ENCODE measurements around the gene MRPL9.
"Not testable (repeated sequence)": the region's sequence is repeated elsewhere in the genome, so short reads cannot be mapped to it uniquely, and the experiment has no call there.

DNA sequence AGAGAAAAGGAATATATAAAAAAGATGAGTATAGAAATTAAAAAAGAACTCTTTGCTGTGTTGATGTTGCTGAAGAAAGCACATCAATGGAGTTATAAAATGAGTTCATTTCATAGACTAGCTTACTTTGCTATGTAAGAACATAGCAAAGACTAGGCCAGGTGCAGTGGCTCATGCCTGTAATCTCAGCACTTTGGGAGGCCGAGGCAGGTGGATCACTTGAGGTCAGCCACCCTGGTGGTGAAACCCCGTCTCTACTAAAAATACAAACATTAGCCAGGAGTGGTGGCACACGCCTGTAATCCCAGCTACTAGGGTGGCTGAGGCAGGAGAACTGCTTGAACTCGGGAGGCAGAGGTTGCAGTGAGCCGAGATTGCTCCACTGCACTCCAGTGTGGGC is 18.7 kb upstream of the MRPL9 start:
- TF ChIP-seq, protein P1, sequence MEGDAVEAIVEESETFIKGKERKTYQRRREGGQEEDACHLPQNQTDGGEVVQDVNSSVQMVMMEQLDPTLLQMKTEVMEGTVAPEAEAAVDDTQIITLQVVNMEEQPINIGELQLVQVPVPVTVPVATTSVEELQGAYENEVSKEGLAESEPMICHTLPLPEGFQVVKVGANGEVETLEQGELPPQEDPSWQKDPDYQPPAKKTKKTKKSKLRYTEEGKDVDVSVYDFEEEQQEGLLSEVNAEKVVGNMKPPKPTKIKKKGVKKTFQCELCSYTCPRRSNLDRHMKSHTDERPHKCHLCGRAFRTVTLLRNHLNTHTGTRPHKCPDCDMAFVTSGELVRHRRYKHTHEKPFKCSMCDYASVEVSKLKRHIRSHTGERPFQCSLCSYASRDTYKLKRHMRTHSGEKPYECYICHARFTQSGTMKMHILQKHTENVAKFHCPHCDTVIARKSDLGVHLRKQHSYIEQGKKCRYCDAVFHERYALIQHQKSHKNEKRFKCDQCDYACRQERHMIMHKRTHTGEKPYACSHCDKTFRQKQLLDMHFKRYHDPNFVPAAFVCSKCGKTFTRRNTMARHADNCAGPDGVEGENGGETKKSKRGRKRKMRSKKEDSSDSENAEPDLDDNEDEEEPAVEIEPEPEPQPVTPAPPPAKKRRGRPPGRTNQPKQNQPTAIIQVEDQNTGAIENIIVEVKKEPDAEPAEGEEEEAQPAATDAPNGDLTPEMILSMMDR (IDR thresholded peaks at IDR 0.05): not testable (repeated sequence)
- not testable (repeated sequence) for TF ChIP-seq EZH2phosphoT487, EZH2 (IDR thresholded peaks at IDR 0.05)
